Keratinocyte (primary cell): ENCODE data around the gene CASKIN2. TPM values are rescaled to one million over a fixed set of nuclear protein-coding genes. Genes with fewer than 3 reads are reported as not detected.

ENCODE experiments used
- DNase-seq: peaks from one replicate; pipeline ENCODE4 v3.0.0-alpha.2; 2011; ENCODE audit warnings: low read depth, missing footprints, low spot score
- FAIRE-seq: peaks from 2 replicates; lab custom pipeline; 2011; peaks lifted over from hg19 to GRCh38; lab: Jason Lieb, UNC
- H2AFZ ChIP-seq: 2 replicates; pipeline ENCODE4 v1.6.0; 2012; ENCODE audit warnings: low read length, control low read depth, inconsistent platforms; ENCODE audit not compliant: control insufficient read depth
- H3K27ac ChIP-seq: 2 replicates; pipeline ENCODE4 v1.5.1; 2011; ENCODE audit warnings: low read length; ENCODE audit not compliant: control insufficient read depth, insufficient read depth
- H3K27me3 ChIP-seq: 3 replicates; pipeline ENCODE4 v1.6.0; 2011; ENCODE audit warnings: low read length; ENCODE audit not compliant: control insufficient read depth, insufficient read depth; ENCODE audit errors: extremely low read depth
- H3K36me3 ChIP-seq, 2 experiments: 2 replicates in 1 of 2; 3 replicates in 1 of 2; pipeline ENCODE4 v1.5.1; 2011; ENCODE audit warnings: low read length in 2 of 2, mild to moderate bottlenecking in 1 of 2; ENCODE audit not compliant: control insufficient read depth in 2 of 2, insufficient read depth in 2 of 2; ENCODE audit errors: extremely low read depth in 1 of 2
- H3K4me1 ChIP-seq: 3 replicates; pipeline ENCODE4 v1.5.1; 2011; ENCODE audit warnings: low read length; ENCODE audit not compliant: control insufficient read depth, insufficient read depth; ENCODE audit errors: extremely low read depth
- H3K4me2 ChIP-seq: 3 replicates; pipeline ENCODE4 v1.6.0; 2011; ENCODE audit warnings: low read depth, low read length; ENCODE audit not compliant: control insufficient read depth, insufficient read depth; ENCODE audit errors: extremely low read depth
- H3K4me3 ChIP-seq, 3 experiments: fragments of 200-600 bp in 1 of 3; sonication (generic) in 1 of 3; 2 replicates in 2 of 3; 3 replicates in 1 of 3; pipeline ENCODE4 v1.5.1; 2011 to 2016; ENCODE audit warnings: low read length in 3 of 3, mild to moderate bottlenecking in 3 of 3, control low read depth in 2 of 3, inconsistent platforms in 1 of 3, low read depth in 1 of 3, mixed read lengths in 1 of 3, mixed run types in 1 of 3, moderate library complexity in 1 of 3; ENCODE audit not compliant: control insufficient read depth in 2 of 3, insufficient read depth in 2 of 3; ENCODE audit errors: extremely low read depth in 1 of 3
- H3K79me2 ChIP-seq: 2 replicates; pipeline ENCODE4 v1.6.0; 2012; ENCODE audit warnings: low read length; ENCODE audit not compliant: control insufficient read depth, insufficient read depth
- H3K9ac ChIP-seq: 3 replicates; pipeline ENCODE4 v1.6.0; 2011; ENCODE audit warnings: low read length; ENCODE audit not compliant: control insufficient read depth, insufficient read depth; ENCODE audit errors: extremely low read depth
- H3K9me1 ChIP-seq: 3 replicates; pipeline ENCODE4 v1.6.0; 2011; ENCODE audit warnings: low read length; ENCODE audit not compliant: control insufficient read depth, insufficient read depth; ENCODE audit errors: extremely low read depth
- H3K9me3 ChIP-seq: 2 replicates; pipeline ENCODE4 v1.5.1; 2012; ENCODE audit warnings: low read depth, low read length; ENCODE audit not compliant: control insufficient read depth
- H4K20me1 ChIP-seq: 3 replicates; pipeline ENCODE4 v1.6.0; 2011; ENCODE audit warnings: low read length; ENCODE audit not compliant: control insufficient read depth, insufficient read depth; ENCODE audit errors: extremely low read depth
- EZH2 ChIP-seq: IDR thresholded peaks from one replicate; pipeline ENCODE4 v1.6.1; 2012; ENCODE audit warnings: inconsistent platforms, mild to moderate bottlenecking, low read length, moderate library complexity
- dilution Hi-C: fragments of 300-500 bp; cut with MboI; formaldehyde crosslinking; loops from one replicate; pipeline ENCODE4 v1.7.0; 2020; ENCODE audit warnings: low sequenced_read_pairs; ENCODE audit not compliant: extremely low pct_ligation_motif_present
- polyA plus RNA-seq, 5 experiments: library from polyadenylated mRNA; depleted of rRNA in 3 of 5; stranded (reverse) in 3 of 5; stranded (forward) in 1 of 5; unstranded in 1 of 5; fragments of >200 nt; gene quantifications; 1 replicate in 1 of 5; 2 replicates in 3 of 5; 3 replicates in 1 of 5; pipeline versions ENCODE4 v1.2.1 to v1.2.3, GENCODE V29; 2011 to 2012; ENCODE audit warnings: missing spikeins in 2 of 5, low read depth in 1 of 5, low replicate concordance in 1 of 5
- TF ChIP-seq, protein P1 (sequence below), 3 experiments: IDR thresholded peaks in 1 of 3; conservative IDR thresholded peaks in 1 of 3; optimal IDR thresholded peaks in 1 of 3; 2 replicates in 2 of 3; 3 replicates in 1 of 3; pipeline versions ENCODE3 to v1.5.1; 2011; ENCODE audit warnings: low read length in 3 of 3, mild to moderate bottlenecking in 3 of 3, moderate library complexity in 2 of 3, control low read depth in 1 of 3, inconsistent platforms in 1 of 3; ENCODE audit not compliant: insufficient read depth in 2 of 3; ENCODE audit errors: extremely low read depth in 1 of 3

Gene CASKIN2
- polyA plus RNA-seq, 1 donor (not counting 4 experiments of a cell fraction or from before 2014, with no cell fraction given) = 3.7 TPM

GRCh38 chr17:75535871-75536270, 20.5 kb upstream of the CASKIN2 start:
- Histone ChIP-seq H3K9ac (no peak overlapping the region), H3K9me1 (no peaks in the 10 kb centered on the region), H3K27me3 (no peaks in the 10 kb centered on the region), H3K9me3 (no peaks in the 10 kb centered on the region), H3K4me3 (no peak overlapping the region), H3K79me2 (no peaks in the 10 kb centered on the region), H3K36me3 (peaks cover 0 to 3% of the 10 kb centered on the region in 2 experiments), H4K20me1 (no peaks in the 10 kb centered on the region), H3K4me1 (peaks cover 20% of the 10 kb centered on the region), H2AFZ (no peak overlapping the region), H3K4me2 (no peak overlapping the region), H3K27ac (no peak overlapping the region)
- dilution Hi-C loops = no loop called here
- DNase-seq (no peak), FAIRE-seq (no peak)
- TF ChIP-seq EZH2 = no peak
- TF ChIP-seq, protein P1, sequence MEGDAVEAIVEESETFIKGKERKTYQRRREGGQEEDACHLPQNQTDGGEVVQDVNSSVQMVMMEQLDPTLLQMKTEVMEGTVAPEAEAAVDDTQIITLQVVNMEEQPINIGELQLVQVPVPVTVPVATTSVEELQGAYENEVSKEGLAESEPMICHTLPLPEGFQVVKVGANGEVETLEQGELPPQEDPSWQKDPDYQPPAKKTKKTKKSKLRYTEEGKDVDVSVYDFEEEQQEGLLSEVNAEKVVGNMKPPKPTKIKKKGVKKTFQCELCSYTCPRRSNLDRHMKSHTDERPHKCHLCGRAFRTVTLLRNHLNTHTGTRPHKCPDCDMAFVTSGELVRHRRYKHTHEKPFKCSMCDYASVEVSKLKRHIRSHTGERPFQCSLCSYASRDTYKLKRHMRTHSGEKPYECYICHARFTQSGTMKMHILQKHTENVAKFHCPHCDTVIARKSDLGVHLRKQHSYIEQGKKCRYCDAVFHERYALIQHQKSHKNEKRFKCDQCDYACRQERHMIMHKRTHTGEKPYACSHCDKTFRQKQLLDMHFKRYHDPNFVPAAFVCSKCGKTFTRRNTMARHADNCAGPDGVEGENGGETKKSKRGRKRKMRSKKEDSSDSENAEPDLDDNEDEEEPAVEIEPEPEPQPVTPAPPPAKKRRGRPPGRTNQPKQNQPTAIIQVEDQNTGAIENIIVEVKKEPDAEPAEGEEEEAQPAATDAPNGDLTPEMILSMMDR (optimal IDR thresholded peaks at IDR 0.05 in 1 of 3, IDR thresholded peaks at IDR 0.05 in 1 of 3, conservative IDR thresholded peaks at IDR 0.05 in 1 of 3; ENCODE audit: extremely low read depth in 1 of 3, insufficient read depth in 2 of 3, low read length in 3 of 3) = no peak

GRCh38 chr17:75535119-75535537, 19.8 kb upstream of the CASKIN2 start:
- H3K27ac ChIP-seq = no peak overlapping the region
- no peaks in the 10 kb centered on the region for H3K27me3 ChIP-seq
- no peak overlapping the region for H3K4me3 ChIP-seq
- peaks cover 17% of the 10 kb centered on the region for H3K4me1 ChIP-seq
- DNase-seq (no peak), FAIRE-seq (no peak)
- H3K9me1 ChIP-seq = no peaks in the 10 kb centered on the region
- H3K9ac ChIP-seq = no peak overlapping the region
- H3K79me2 ChIP-seq = no peaks in the 10 kb centered on the region
- no peaks in the 10 kb centered on the region for H3K9me3 ChIP-seq
- H4K20me1 ChIP-seq = no peaks in the 10 kb centered on the region
- H3K36me3 ChIP-seq = peaks cover 0 to 3% of the 10 kb centered on the region in 2 experiments
- no peak overlapping the region for H3K4me2 ChIP-seq
- TF ChIP-seq, protein P1 (optimal IDR thresholded peaks at IDR 0.05 in 1 of 3, IDR thresholded peaks at IDR 0.05 in 1 of 3, conservative IDR thresholded peaks at IDR 0.05 in 1 of 3; ENCODE audit: extremely low read depth in 1 of 3, insufficient read depth in 2 of 3, low read length in 3 of 3) = no peak
- TF ChIP-seq EZH2 = no peak
- no peak overlapping the region for H2AFZ ChIP-seq
- dilution Hi-C loops = no loop called here
